Large intestine (tissue), 12 donors: ENCODE results near the gene TP53TG3F. TPM values are rescaled to one million over a fixed set of nuclear protein-coding genes. Genes with fewer than 3 reads are reported as not detected.
"Not testable (repeated sequence)": the region's sequence is repeated elsewhere in the genome, so short reads cannot be mapped to it uniquely, and the experiment has no call there.

Experiments used
- DNase-seq, 2 donors: peaks; one replicate each; pipeline versions ENCODE4 v3.0.0 to v3.0.0-alpha.2; 2013
- H3K27ac ChIP-seq: one replicate; pipeline ENCODE4 v1.5.1; 2013; ENCODE audit warnings: low read length
- H3K27me3 ChIP-seq: 2 replicates; pipeline ENCODE4 v1.6.1; 2013; ENCODE audit warnings: low read length; ENCODE audit not compliant: control insufficient read depth, insufficient read depth
- H3K36me3 ChIP-seq: 2 replicates; pipeline ENCODE4 v1.6.1; 2013; ENCODE audit warnings: low read length; ENCODE audit not compliant: control insufficient read depth, insufficient read depth
- H3K4me1 ChIP-seq: one replicate; pipeline ENCODE4 v1.6.1; 2013; ENCODE audit warnings: low read length; ENCODE audit not compliant: control insufficient read depth, insufficient read depth
- H3K4me3 ChIP-seq: one replicate; pipeline ENCODE4 v1.5.1; 2013; ENCODE audit warnings: low read length
- H3K9me3 ChIP-seq: one replicate; pipeline ENCODE4 v1.6.1; 2013; ENCODE audit warnings: mild to moderate bottlenecking, low read depth, low read length, moderate library complexity; ENCODE audit not compliant: control insufficient read depth
- WGBS: methylation state at CpG from one replicate; pipeline ENCODE4 v1.1.5; 2013; ENCODE audit warnings: low lambda C conversion rate; ENCODE audit not compliant: insufficient coverage; 5-methylcytosine and 5-hydroxymethylcytosine counted together
- long read RNA-seq, 11 donors: transcript quantifications; one replicate each; lab custom pipeline, GENCODE V29; 2026
- polyA plus RNA-seq: library from polyadenylated mRNA; unstranded; fragments of 120-200 nt; gene quantifications from one replicate; pipeline ENCODE4 v1.2.1, GENCODE V29; 2013

The TP53TG3F gene
- polyA plus RNA-seq: not detected
- long read RNA-seq, donor 1: 0 reads
- long read RNA-seq, donor 2: 0 reads
- long read RNA-seq, donor 3: 0 reads
- long read RNA-seq, donor 4: 0 reads
- long read RNA-seq, donor 5: 0 reads
- long read RNA-seq, donor 6: 0 reads
- long read RNA-seq, donor 7: 0 reads
- long read RNA-seq, donor 8: 0 reads
- long read RNA-seq, donor 9: 0 reads
- long read RNA-seq, donor 10: 0 reads
- long read RNA-seq, donor 11: 0 reads

GRCh38 chr16:33459312-33459711 is at the start of gene TP53TG3F:
TP53TG3F (plus strand) TSS chr16:33459612; CDS start chr16:33459680, 68 bp downstream.
- not testable (repeated sequence) for H3K4me1 ChIP-seq, H3K27ac ChIP-seq, DNase-seq, H3K9me3 ChIP-seq, H3K36me3 ChIP-seq, H3K4me3 ChIP-seq, H3K27me3 ChIP-seq
- no CpG with 5 or more reads among the region's 25 CpGs for WGBS

- H3K4me3 ChIP-seq, H3K27ac ChIP-seq, H3K4me1 ChIP-seq, H3K9me3 ChIP-seq, DNase-seq, H3K36me3 ChIP-seq, H3K27me3 ChIP-seq: not testable (repeated sequence)
- no CpG with 5 or more reads among the region's 2 CpGs for WGBS
These were observed 32.2 kb downstream of the TP53TG3F start for GRCh38 chr16:33491611-33492010.

- H3K4me1 ChIP-seq, H3K27me3 ChIP-seq, DNase-seq, H3K4me3 ChIP-seq, H3K27ac ChIP-seq, H3K9me3 ChIP-seq, H3K36me3 ChIP-seq: not testable (repeated sequence)
- no CpG with 5 or more reads among the region's 4 CpGs for WGBS
These were observed 47.8 kb downstream of the TP53TG3F start for GRCh38 chr16:33507231-33507630.

- H3K27me3 ChIP-seq, H3K27ac ChIP-seq, H3K4me1 ChIP-seq, H3K9me3 ChIP-seq, H3K4me3 ChIP-seq, DNase-seq, H3K36me3 ChIP-seq: not testable (repeated sequence)
- WGBS: no CpG with 5 or more reads among the region's 4 CpGs
These were observed 49.7 kb downstream of the TP53TG3F start for GRCh38 chr16:33509070-33509469.

- H3K4me1 ChIP-seq, H3K27ac ChIP-seq, DNase-seq, H3K4me3 ChIP-seq, H3K36me3 ChIP-seq, H3K9me3 ChIP-seq, H3K27me3 ChIP-seq: not testable (repeated sequence)
- no CpG with 5 or more reads among the region's 10 CpGs for WGBS
These were observed 50.5 kb downstream of the TP53TG3F start for GRCh38 chr16:33509906-33510305.

Other genes with a start within 250 kb of the TP53TG3F start
- gene TP53TG3E, start 155.3 kb upstream of the TP53TG3F start, polyA plus RNA-seq: not detected
- not detected for gene TP53TG3B, start 98.8 kb upstream of the TP53TG3F start, polyA plus RNA-seq